HG03025 (cell line): ENCODE measurements around the gene NCAN.
"Not testable (repeated sequence)": the region's sequence is repeated elsewhere in the genome, so short reads cannot be mapped to it uniquely, and the experiment has no call there.

Source experiments
- ATAC-seq: cut with Tn5 transposase; IDR thresholded peaks from one replicate; pipeline ENCODE4 v1.9.1; 2021; ENCODE audit warnings: mild to moderate bottlenecking, moderate library complexity; ENCODE audit not compliant: unreplicated experiment, low FRiP score

Gene NCAN

GRCh38 chr19:19223636-19224035, 11.9 kb downstream of the NCAN start:
- ATAC-seq = no peak

- ATAC-seq = no peak
Observed at GRCh38 chr19:19224150-19224851, 12.5 kb downstream of the NCAN start.

DNA sequence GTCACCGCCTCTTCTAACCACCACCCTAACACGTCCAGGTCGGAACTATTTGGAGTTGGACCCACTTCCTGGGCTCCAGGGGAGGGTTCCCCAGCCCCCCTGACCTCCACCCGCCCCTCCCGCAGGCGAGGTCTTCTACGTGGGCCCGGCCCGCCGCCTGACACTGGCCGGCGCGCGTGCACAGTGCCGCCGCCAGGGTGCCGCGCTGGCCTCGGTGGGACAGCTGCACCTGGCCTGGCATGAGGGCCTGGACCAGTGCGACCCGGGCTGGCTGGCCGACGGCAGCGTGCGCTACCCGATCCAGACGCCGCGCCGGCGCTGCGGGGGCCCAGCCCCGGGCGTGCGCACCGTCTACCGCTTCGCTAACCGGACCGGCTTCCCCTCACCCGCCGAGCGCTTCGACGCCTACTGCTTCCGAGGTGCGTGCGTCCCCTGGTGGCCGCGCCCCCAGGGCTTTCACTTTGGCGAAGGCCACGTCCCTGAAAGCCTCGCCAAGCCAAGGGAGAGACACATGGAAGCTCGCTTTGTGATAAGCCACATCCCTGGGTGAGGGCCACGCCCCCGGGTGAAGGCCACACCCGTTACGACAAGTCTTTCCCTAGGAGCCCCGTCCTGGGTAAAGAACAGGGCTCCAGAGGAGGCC, 13.2 kb downstream of the NCAN start:
- ATAC-seq = no peak

DNA sequence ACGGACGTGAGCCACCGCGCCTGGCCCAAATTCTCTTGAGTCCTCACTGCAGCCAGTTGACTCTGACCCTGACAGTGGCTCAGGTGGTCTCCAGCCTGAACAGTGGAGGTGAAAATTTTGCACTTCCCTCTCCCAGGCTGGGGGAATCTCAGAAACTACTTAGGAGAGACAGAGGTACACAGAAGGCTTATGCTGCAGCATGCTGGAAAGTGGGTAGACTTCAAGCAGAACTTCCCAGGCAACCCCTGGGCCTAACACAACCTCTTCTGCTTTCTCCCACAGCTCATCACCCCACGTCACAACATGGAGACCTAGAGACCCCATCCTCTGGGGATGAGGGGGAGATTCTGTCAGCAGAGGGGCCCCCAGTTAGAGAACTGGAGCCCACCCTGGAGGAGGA, 14.4 kb downstream of the NCAN start:
- ATAC-seq = no peak

DNA sequence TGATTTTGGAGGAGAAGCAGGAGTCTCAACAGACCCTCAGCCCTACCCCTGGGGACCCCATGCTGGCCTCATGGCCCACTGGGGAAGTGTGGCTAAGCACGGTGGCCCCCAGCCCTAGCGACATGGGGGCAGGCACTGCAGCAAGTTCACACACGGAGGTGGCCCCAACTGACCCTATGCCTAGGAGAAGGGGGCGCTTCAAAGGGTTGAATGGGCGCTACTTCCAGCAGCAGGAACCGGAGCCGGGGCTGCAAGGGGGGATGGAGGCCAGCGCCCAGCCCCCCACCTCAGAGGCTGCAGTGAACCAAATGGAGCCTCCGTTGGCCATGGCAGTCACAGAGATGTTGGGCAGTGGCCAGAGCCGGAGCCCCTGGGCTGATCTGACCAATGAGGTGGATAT, 14.9 kb downstream of the NCAN start:
- ATAC-seq = no peak

DNA sequence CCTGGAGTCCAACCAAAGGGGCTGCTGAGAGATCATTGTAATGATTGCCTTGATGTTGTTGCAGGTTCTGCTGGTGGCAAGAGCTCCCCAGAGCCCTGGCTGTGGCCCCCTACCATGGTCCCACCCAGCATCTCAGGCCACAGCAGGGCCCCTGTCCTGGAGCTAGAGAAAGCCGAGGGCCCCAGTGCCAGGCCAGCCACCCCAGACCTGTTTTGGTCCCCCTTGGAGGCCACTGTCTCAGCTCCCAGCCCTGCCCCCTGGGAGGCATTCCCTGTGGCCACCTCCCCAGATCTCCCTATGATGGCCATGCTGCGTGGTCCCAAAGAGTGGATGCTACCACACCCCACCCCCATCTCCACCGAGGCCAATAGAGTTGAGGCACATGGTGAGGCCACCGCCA, 15.5 kb downstream of the NCAN start:
- ATAC-seq = no peak

DNA sequence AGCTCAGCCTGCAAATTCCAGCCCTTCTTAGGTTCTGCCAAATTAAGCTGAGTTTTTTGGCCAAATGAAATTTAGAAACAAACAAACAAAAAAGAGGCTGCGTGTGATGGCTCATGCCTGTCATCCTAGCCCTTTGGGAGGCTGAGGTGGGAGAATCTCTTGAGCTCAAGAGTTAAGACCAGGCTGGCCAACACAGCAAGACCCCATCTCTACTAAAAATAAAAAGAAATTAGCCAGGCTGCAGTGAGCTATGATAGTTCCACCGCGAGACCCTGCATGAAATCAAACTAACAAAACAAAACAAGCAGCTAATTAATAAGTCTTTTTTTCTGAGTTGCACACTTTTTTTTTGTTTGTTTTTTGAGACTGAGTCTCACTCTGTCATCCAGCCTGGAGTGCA, 17.9 kb downstream of the NCAN start:
- ATAC-seq = no peak

DNA sequence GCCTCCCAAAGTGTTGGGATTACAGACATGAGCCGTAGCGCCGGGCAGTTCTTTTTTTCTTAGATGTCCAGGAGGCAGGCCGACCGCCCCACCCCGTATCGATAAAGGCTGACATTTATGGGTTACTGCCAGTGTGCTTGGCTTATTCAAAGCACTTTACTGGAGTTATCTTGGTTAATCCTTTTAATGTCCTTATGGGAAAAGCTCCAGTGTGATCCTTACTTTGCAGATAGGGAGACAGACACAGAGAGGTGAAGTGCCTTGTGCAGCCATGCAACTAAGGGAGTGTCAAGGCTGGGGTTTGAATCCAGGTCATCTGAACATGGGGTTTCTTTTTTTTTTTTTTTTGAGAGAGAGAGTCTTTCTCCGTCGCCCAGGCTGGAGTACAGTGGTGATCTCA, 19.2 kb downstream of the NCAN start:
- ATAC-seq = no peak

- ATAC-seq = no peak
Observed at GRCh38 chr19:19232261-19232721, 20.5 kb downstream of the NCAN start.

- no peak for ATAC-seq
Observed at GRCh38 chr19:19234220-19234816, 22.6 kb downstream of the NCAN start.

DNA sequence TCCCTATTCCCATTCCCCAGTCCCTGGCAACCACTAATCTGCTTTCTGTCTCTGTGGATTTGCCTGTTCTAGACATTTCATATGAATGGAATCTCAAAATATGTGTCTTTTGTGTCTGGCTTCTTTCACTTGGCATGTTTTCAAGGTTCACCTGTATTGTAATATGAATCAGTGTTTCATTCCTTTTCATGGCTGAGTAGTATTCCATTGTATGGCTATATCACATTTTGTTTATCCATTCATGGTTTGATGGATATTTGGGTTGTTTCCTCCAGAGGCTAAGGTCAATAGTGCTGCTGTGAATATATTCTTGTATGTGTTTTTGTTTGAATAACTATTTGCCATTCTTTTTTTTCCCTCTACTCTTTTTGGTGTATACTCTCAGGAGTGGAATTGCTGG, 24.4 kb downstream of the NCAN start:
- ATAC-seq = no peak

DNA sequence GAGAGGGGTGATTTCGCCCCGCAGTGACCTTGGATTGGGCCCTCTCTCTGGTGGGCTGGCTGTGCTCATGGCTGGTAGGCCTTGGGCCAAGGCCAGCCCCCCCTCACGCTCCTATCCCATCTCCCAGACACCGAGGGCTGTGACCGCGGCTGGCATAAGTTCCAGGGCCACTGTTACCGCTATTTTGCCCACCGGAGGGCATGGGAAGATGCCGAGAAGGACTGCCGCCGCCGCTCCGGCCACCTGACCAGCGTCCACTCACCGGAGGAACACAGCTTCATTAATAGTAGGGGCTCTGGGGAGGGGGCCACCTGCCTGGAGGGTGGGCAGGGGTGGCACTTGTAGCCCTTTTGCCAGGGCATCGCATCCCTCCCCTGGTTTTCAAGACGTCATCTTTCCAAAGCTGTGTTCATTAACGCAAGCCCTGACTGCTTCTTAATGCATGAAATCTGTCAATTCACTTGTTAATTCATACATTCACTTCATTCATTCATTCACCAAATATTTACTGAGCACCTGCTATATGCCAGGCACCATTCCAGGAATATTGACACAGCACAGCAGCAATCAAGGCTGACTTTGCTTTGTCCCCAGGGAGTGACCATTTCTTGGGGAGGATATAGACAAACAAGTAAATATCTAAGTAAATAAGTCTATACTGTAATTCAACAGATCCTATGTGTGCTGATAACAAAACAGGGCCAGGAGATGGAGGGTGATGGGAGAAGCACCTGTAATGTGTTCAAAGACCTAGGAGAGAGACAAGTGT, 26.6 kb downstream of the NCAN start:
- no peak for ATAC-seq

- no peak for ATAC-seq
Observed at GRCh38 chr19:19239675-19240074, 27.9 kb downstream of the NCAN start.

DNA sequence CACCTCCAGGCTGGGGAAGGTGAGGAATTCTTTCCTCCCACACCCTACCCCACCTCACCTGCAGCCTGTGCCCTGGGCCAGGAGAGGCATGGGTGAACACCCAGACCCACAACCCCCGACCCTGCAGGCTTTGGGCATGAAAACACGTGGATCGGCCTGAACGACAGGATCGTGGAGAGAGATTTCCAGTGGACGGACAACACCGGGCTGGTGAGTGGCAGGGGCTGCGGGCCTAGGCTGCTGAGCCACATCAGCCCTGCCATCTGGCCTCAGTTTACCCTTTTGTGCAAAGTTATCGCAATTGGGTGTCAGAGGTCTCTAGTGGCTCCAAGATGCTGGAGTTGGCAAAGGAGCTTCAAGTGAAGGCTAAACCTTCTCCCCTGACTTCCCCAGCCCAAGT, 28.7 kb downstream of the NCAN start:
- ATAC-seq = no peak

DNA sequence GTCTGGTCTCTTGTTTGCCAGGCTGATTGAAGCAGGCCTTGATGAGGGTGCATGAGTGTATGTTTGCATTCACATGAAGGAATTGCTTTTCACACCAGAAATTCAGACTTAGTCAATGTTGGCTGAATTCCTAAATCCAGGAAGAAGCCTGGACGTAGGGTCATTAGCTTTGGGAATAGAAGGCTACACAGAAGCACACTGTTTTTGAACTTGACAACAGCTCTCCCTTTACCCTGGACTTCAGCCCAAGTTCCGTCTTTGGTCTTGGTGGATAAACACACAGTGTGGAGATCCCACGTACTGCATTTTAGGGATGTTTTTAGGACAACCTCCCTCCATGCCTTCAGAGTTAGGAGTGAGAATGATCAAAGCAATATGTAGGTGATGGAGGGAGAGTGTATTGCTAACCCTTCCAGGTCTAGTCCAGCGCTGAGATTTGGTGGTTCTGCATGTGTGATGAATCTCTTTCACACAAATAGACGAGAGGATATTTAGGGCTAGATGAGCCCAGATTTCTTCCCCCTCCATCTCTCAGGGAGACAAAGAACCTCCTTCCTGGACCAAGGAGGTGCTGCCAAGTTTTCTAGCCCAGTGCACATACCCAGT, 38.5 kb downstream of the NCAN start:
- no peak for ATAC-seq

GRCh38 chr19:19253409-19253808, 41.7 kb downstream of the NCAN start:
- not testable (repeated sequence) for ATAC-seq

- ATAC-seq = no peak
Observed at GRCh38 chr19:19256072-19256969, 44.6 kb downstream of the NCAN start.

DNA sequence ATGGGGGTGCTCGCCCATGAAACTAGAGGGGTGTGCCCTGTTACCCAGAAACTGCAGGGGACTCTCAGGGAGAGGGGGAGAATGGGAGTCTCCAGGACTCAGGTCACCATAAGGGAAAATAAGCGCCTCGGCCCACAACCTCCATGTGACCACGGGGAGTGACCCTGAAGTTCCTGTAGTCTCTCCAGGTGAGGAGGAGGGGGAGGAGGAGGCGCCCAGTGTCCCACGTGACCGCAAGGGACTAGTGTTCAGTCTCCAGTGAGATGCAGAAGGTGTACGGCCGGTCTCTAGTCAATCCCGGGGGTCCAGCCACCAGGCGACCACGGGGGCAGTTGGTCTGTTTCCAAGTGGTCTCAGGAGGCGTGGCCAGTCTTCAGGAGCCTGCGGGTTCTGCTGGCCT, 45.4 kb downstream of the NCAN start:
- no peak for ATAC-seq

GRCh38 chr19:19257836-19258588, 46.3 kb downstream of the NCAN start:
- no peak for ATAC-seq
